CD4-positive, alpha-beta T cell treated with Interleukin-17A for 4 hours (primary cell): Measurements from ENCODE around the gene CTBP1.
"Not testable (repeated sequence)": the region's sequence is repeated elsewhere in the genome, so short reads cannot be mapped to it uniquely, and the experiment has no call there.

Experiments
- DNase-seq: peaks from one replicate; pipeline ENCODE4 v3.0.0-alpha.2; 2020; ENCODE audit warnings: mixed read lengths

CTBP1 gene

DNA sequence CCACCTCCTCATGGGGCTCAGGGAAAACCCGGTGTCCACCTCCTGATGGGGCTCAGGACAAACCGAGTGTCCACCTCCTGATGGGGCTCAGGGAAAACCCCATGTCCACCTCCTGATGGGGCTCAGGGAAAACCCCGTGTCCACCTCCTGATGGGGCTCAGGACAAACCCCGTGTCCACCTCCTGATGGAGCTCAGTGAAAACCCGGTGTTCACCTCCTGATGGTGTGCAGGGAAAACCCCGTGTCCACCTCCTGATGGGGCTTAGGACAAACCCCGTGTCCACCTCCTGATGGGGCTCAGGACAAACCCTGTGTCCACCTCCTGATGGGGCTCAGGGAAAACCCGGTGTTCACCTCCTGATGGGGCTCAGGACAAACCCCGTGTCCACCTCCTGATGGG lies 11.7 kb downstream of the CTBP1 start:
- not testable (repeated sequence) for DNase-seq

DNA sequence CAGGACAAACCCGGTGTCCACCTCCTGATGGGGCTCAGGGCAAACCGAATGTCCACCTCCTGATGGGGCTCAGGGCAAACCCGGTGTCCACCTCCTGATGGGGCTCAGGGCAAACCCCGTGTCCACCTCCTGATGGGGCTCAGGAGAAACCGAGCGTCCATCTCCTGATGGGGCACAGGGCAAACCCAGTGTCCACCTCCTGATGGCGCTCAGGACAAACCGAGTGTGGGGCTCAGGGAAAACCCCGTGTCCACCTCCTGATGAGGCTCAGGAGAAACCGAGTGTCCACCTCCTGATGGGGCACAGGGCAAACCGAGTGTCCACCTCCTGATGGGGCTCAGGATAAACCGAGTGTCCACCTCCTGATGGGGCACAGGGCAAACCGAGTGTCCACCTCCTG lies 12.1 kb downstream of the CTBP1 start:
- DNase-seq = not testable (repeated sequence)

DNA sequence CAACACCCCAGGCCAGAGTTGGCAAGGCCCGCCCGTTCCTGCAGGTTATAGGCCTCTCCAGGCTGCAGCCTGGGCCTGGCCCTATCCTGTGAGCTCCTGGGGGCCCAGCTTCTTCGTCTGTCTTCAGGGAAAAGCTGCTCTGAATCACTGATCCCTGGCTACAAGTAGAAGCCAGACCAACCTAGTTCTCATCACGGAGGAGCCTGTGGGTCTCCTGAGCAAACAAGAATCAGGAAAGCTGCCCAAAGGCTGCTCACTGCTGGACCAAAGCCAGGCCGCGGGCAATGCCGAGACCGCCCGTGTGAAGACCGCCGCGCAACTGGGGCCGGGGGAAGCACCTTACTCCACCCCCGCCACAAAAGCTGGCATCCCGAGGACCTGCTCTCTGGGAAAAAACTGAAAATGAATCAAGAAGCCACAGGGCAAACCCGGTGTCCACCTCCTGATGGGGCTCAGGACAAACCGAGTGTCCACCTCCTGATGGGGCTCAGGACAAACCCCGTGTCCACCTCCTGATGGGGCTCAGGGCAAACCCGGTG lies 12.8 kb downstream of the CTBP1 start:
- no peak for DNase-seq

DNA sequence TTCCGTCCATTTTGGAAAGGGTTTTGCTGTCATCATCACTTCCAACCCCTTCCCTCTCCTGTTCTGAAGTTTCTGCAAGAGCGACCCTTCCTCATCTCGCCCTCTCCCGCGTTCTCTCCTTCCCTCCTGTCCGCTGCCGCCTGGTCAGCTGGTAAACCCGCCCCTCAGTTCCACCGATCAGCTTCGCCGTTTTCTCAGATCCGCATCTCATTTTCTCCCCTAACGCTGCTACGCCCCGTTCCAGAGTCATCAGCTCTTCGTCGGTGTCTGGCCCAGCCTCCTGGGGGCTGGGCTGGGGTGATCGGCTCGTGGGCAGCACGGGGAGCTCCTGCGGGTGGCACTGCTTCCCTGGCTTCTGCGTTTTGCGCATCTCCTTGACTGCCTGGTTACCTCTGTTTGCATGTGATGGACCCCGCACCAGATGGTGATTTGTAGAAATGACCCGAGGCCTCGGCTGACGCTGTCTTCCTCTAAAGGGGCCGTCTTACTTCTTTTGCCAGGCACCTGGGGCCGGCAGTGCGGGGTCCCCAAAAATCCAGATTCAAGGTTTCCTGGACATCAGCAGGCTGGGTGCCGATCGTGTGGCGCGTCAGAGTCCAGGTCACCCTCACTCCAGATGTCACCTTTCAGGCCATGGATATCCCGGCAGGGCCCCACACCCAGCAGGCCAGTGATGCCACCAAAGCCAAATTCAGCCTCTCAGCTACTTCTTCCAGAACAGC lies 13.4 kb downstream of the CTBP1 start:
- no peak for DNase-seq

DNA sequence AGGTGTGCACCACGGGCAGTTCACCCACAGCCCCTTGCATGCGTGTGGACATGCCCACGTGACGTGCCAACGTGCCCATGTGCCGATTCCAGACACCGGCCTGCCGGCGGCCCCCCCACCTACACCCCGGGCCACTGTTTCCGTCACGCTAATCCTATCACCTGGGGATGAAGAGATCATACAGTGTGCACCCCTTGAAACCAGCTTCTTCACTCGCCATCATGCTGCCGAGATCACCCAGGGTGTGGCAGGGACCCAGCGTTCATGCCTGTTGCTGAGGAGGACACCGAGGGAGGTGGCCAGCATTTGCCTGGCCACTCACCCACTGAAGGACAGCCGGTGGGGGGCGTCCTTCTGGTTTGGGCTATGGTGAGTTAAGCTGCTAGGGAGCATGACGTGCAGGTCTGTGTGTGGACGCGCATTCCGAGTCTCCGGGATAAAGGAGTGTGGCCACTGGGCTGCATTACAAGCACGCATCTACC lies 14.1 kb downstream of the CTBP1 start:
- no peak for DNase-seq

DNA sequence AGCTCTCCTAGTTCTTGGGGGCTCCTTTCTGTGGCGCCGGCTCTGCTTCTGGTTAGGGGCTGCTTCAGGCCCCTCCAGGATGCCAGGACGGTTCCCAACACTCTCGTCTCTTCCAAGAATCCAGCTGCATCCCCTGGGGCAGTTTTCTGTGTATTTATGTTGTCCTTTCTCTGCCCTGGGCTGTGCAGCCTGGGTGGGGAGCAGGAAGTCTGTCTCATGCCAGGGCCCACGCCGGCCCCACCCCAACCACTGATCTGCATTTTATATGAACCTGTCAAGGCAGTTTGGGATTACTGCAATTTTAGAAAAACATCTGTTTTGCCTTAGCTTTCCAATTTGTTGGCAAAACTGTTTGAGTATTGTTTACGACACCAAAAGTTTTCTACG lies 14.6 kb downstream of the CTBP1 start:
- no peak for DNase-seq

DNA sequence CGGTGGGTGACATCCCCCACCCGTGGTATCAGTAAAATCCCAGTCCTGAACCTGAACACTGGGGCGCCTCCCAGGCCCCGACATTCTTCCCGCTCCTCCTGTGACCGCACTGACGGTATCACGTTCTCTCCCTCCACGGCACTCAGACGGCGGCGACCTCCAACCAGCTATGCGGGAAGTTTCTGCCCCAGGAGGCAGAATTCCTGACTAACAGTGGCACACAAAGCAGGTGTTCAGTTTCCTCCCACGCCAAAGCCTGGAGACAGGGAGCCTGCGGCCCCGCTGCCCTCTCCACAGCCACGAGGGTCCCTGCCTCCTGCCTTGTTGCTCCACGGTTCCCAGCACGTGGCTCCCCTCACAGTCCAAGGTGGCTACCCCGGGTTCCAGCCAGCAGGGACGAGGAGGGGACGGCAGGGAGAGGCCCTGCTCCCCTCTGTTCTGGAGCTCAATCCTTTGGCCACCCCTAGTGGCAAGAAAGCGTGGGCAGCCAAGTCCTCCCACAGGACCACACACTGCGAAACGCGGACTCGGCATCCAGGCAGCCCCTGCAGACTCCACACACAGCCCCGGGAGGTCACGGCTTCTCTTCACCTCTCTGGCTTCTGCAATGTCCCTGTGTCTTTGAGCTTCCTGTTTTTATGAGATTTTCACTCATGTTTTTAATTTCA lies 15.2 kb downstream of the CTBP1 start:
- DNase-seq = no peak

DNA sequence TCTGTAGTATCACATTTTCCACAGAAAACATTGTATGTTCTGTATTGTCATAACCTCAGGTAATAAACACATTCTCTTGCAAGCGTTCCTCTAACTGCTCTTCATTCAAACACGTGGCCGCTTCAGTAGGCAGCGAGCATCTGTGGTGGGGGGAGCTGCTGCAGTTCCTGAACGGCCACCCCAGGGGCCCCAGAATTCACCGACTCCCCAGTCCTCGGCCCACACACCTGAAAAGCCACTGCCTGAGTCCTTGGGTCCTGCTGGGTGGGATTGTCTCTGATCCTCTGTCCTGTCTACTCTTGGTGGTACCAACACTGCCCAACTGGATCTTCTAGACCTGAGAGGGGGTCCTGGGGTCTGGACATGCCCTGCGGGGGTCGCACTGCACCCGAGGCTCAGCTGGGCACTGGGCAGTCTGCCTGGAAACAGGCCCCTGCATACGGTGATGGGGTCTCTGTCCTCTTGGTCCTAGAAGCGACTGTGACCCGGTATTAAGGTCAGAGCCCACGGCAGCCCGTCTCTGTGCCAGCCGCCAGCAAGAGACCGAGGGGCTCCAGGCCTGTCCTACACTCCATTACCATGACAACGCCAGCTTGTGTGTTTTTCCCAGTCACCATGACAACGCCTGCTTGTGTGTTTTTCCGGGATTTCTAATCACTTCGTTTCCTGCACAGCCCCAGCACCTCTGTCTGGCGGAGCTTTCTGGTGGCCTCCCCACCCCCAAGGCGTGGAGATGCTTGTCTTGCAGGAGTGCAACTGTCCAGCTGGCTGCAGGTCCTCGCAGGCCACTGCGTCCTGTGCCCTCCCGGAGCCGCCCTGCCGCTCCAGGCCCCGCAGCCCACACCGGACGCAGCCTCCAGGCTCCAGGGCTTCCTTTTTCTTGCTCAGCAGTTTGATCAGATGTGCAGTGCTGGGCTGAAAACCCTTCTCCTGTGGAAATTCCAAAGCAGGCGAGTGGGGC lies 16.0 kb downstream of the CTBP1 start:
- no peak for DNase-seq

DNA sequence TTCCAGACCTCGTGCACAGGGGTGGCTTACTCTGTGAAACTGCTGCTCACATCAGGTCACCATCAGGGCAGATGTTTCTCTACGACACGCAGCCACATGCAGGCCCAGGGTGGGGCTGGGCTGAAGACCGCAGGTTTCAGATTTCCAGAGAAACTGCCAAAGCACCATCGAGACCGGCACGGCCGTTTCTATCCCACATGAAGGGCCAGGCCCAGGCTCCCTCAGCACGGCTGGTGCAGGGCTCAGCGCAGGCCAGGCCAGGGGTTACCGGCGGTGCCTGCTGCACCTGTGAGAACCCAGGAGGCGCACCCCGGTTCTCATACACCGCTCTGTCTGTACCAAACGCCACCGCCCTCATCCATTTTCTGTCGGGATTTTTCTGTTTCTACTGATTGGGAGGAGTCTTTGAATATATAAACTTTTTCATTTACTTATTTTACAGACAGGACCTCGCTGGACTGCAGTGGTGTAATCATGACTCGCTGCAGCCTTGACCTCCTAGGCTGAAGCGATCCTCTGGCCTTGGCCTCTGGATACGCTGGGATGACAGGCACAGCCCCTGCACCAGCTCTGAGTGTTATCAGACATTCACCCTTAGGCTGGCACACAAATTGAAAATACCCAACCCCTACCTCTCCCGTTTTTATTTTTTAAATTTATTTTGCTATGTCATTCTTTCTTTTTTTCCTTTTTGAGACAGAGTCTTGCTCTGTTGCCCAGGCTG lies 17.1 kb downstream of the CTBP1 start:
- no peak for DNase-seq

DNA sequence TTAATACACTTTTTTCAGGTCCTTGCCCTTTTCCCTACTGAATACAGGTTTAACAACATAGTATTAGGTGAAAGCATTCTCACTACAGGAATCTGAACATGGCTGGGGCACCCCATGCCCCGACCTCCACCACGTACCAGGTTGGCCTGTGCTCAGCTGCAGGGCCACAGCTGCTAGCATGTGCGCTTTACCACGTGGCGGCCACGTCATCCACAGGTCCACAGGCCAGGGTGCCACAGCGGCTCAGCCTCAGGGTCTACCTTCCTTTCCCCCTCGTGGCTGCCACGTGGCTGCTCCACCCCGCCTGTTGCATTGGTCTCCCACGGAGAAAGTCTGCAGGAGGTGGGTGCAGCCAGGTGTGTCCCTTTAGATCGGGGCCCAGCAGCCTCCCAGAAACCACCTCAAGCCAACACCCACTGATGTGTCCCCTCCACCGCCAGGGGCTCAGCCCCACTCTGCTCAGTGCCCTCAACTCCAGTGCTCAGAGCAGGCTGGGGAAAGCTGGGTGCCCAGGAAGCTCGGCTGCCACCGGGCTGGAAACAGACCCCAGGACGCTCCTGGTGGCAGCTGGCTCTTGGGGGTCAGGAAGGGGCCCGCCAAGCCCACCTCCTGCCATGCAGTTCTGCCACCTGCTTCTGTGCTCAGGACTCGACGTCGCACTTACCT lies 17.8 kb downstream of the CTBP1 start:
- no peak for DNase-seq

DNA sequence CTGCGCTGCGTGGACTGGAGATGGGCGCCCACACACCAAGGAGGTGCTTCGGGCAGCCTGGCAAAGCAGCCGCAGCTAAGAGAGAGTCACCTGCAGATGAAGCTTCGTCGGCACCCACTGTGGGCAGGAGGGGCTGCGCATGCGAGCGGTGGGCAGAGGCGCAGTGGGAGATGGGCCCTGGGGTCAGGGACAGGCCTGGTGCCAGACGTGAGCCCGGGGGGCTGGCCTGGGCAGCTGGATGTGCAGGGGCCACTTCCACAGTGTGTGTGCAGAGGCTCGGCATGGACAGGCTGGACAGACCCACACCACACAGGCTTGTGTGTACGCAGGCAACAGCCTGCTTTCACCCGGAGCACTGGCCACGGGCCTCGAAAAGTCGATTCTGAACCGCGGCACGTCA lies 18.6 kb downstream of the CTBP1 start:
- DNase-seq = no peak

DNA sequence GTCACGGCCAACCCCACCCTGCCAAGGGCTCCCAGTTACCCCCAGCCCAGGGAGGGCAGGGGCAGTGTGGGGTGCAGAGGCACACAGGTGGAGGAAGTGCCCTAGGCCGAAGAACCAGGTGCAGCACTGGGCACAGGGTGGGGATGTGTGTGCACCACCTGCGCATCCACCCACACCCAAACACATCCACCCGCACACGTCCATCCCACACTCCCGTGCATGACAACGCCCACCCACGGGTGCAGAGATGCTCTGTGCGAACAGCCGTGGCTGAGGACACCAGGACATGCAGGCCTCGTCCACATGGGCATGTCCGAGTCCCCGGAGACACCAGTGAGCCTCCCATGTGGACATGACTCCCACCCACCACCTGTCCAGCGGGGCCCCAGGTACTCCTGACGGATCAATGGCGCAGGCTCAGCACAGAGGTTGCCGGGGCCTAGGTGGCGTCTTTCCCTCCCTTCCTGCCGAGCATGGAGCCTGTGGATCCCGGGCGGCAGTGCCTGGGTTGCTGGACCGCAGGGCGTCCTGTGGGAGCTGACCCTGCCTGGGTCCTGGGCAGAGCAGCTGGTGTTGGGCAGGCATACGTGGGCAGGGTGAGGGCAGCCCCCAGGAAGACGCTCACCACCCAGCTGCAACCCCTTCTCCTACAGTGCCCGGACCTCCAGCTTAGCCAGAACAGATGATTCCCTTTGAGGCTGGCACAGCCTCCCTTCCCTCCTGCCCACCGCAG lies 19.6 kb downstream of the CTBP1 start:
- DNase-seq = no peak

DNA sequence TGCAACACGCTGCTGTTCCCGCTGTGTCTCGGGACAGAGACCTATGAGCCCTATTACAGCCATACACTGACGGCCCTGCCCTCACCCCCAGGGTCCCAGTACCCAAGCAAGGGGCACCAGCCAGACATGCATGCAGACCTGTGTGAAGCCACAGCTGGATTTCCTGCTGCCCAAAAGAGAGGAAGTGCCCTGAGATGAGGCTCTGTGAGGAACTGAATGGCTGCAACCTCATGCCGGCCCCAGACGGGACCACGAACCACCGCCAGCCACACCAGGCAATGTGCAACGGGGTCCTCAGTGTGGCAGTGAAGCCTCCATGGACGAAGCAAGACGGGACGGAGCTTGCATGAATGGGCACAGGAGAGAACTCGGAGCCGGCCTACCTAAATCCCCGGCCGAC lies 21.1 kb downstream of the CTBP1 start:
- DNase-seq = no peak

DNA sequence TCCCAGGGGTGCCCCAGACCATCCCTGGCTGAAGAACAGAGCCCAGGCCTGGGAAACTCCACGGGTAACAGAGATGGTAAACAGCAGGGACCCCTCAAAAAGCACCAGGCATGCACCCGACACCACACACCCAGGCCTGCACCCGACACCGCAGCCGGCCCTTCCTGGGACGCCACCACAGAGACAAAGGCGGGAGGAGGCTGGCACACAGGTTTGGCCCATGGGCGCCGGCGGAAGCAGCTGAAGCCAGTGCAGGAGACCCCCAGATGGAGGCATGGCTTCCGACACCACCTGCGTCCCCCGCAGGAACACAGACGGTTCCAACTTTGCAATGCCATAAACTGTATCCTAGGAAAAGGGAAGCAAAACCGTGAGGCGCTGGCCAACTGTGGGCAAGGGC lies 22.3 kb downstream of the CTBP1 start:
- no peak for DNase-seq

DNA sequence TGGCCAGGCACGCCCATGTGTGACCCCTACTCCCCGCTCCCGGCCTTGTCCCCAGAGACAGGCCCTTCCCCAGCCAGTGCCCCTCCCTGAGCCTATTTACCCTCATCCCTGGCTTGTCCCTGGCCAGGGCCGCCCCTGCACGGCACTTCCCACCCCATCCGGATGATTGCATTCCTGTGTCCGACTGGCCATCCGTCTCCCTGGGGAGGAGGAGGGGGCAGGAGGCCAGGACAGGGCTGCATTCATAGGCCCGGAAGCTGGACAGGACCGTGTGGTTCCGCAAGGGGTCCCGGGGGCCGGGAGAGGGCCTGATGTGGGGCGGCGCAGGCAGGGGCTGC lies 22.8 kb downstream of the CTBP1 start:
- DNase-seq = no peak

DNA sequence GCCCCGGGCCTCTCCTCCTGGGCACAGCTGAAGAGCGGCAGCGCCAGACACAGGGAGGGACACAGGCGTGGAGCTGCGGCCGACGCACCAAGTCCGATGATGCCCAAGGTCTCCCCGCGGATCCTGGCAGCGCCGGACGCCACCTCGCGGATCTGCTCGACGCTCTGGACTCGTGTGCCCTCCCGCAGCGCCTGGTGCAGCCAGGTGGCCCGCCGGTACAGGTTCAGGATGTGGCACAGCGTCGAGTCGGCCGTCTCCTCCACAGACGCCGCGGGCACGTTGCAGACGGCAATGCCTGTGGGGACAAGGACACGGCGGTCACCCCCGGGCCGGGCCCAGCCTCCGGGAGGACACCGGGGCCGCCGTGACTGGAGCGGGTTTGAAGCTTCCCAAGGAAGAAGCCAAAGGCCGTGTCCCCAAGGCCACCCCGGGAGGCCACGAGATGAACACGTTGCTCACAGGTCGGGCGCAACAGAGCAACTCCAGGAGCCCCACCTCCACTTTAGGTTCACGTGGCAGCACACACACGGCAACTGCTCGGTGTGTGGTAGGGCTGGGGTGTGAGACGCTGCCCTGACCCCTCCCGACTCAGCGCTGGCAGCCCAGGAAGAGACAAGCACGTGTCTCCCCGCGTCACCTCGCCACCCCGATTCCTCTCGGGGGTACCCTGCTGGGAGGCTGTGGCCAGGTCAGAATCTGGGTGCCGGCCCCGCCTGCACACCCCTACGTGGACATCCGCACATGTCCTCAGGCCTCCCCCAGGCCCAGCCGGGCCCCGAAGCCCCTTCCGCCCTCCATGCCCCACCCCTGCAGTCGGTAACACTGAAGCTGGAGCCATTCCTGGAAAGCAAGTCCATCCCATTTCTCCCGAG lies 23.4 kb downstream of the CTBP1 start:
- no peak for DNase-seq

DNA sequence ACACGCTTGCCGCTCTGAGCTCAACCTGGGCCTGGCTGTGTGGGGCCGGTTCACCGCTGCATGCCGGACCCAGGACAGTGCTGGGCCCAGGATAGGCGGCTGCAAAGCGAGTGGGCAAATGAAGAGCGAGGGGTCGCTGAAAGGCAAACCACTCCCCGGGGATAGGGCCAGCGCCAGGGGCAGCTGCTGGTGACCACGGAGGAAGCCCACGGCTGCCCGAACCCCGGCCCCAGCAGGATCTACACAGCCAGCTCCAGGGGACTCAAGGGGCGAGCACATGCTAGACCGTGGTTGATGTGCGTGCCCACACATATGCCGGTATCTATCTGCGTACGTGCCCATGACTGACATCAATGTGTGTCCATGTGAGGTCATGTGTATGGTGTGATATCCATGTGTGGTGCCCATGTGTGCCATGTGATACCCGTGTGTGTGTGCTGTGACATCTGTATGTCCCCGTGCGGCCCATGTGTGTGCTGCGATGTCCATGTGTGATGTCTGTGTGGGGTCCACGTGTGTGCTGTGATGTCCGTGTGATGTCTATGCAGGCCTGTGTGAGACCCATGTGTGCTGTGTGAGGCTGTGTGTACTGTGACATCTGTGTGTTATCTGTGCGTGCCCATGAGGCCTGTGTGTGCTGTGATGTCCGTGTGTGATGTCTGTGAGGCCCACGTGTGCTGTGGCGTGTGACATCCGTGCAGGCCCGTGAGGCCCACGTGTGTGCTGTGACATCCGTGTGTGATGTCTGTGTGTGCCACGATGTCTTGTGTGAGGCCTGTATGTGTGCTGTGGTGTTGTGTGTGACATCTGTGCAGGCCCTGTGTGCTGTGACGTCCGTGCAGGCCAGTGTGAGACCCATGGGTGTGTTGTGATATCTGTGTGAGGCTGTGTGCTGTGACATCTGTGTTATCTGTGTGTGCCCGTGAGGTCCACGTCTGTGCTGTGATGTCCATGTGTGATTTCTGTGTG lies 24.8 kb downstream of the CTBP1 start:
- DNase-seq = no peak

DNA sequence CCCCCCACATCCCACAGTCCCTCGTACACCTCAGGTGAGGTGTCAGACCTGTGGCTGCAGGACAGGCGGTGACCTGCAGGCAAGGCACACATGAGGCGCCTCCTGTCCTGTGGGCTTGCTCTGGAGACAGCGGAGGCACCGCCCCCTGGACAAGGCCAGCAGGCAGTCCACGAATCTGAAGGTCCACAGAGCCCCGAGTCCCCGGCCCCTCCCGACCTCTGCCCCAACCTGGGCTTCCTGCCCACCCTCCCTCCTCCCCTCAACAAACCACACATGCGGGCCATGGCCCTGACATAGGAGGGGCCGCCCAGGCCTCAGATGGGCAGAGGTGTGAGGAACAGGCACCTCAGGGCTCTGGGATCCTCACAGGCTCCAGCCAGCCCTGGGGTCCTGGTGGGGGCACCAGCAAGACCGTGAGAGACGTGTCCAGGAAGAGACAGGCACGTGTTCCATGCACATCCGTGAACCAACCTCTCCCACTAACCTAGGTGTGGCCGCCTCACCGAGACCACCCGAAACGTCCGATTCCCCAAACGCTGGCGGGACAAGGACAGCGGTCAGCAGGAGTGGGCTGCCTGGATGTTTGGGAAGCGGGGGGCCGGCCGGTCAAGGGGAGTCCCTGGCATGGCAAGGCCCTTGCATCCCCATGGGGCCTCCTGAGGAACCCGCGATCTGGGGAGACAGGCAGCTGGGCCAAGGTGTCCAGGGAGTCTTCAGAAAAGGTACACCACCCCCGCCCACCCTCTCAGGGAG lies 25.8 kb downstream of the CTBP1 start:
- DNase-seq = no peak
